SK-N-SH (cell line): Measurements from ENCODE around the gene ASF1B. TPM values are rescaled to one million over a fixed set of nuclear protein-coding genes. Genes with fewer than 3 reads are reported as not detected.

ENCODE experiments used
- CTCF ChIA-PET: fragments of 300-600, 350-600 bp; formaldehyde crosslinking; extraction: SDS; loops from one replicate; lab custom pipeline; 2021; lab: Yijun Ruan, JAX
- POLR2A ChIA-PET: fragments of 350-600 bp; sonication (Branson Sonifier 250); formaldehyde crosslinking; extraction: SDS; loops from one replicate; lab custom pipeline; 2020; ENCODE audit warnings: antibody characterized with exemption, inconsistent platforms; lab: Yijun Ruan, JAX
- DNase-seq: peaks from one replicate; pipeline ENCODE4 v3.0.0; 2012
- H2AFZ ChIP-seq: fragments of 200-600 bp; sonication (generic); 2 replicates; pipeline ENCODE4 v1.8.1; 2016; ENCODE audit warnings: antibody characterized with exemption, mild to moderate bottlenecking, low read depth
- H3F3A ChIP-seq: fragments of 200-600 bp; sonication (generic); replicated peaks from 2 replicates; pipeline ENCODE3; 2016; ENCODE audit warnings: antibody characterized with exemption, mild to moderate bottlenecking; ENCODE audit not compliant: insufficient read depth
- H3K27ac ChIP-seq, 2 experiments: fragments of 200-500 bp in 1 of 2; fragments of 200-600 bp in 1 of 2; sonication (Bioruptor generic) in 1 of 2; sonication (generic), shearing (Covaris generic) in 1 of 2; 2 replicates each; pipeline versions ENCODE4 v1.5.1 to v1.6.1; 2014 to 2016; ENCODE audit warnings: low read depth in 2 of 2, inconsistent platforms in 1 of 2, low read length in 1 of 2, mild to moderate bottlenecking in 1 of 2, mixed read lengths in 1 of 2
- H3K27me3 ChIP-seq: fragments of 200-600 bp; sonication (generic), shearing (Covaris generic); 2 replicates; pipeline ENCODE4 v1.6.1; 2016; ENCODE audit warnings: mixed run types; ENCODE audit not compliant: insufficient read depth
- H3K36me3 ChIP-seq, 2 experiments: fragments of 200-500 bp in 1 of 2; fragments of 200-600 bp in 1 of 2; sonication (Bioruptor generic) in 1 of 2; sonication (generic) in 1 of 2; replicated peaks in 1 of 2; 2 replicates each; pipeline versions ENCODE3 to v1.5.1; 2014 to 2016; ENCODE audit warnings: low read length in 1 of 2, mild to moderate bottlenecking in 1 of 2; ENCODE audit not compliant: insufficient read depth in 2 of 2, control insufficient read depth in 1 of 2
- H3K4me1 ChIP-seq, 2 experiments: fragments of 200-500 bp in 1 of 2; fragments of 200-600 bp in 1 of 2; sonication (Bioruptor generic) in 1 of 2; sonication (generic), shearing (Covaris generic) in 1 of 2; 2 replicates each; pipeline versions ENCODE4 v1.5.1 to v1.6.1; 2014 to 2016; ENCODE audit warnings: low read depth in 1 of 2, low read length in 1 of 2, mixed run types in 1 of 2; ENCODE audit not compliant: insufficient read depth in 2 of 2, control insufficient read depth in 1 of 2
- H3K4me2 ChIP-seq: fragments of 200-600 bp; sonication (generic), shearing (Covaris generic); 2 replicates; pipeline ENCODE4 v1.6.1; 2017; ENCODE audit warnings: mixed run types
- H3K4me3 ChIP-seq, 2 experiments: fragments of 200-500 bp in 1 of 2; fragments of 200-600 bp in 1 of 2; sonication (Bioruptor generic) in 1 of 2; sonication (generic), shearing (Covaris generic) in 1 of 2; 2 replicates each; pipeline versions ENCODE4 v1.5.1 to v1.8.1; 2014 to 2016; ENCODE audit warnings: low read depth in 2 of 2, inconsistent platforms in 1 of 2, low read length in 1 of 2, mild to moderate bottlenecking in 1 of 2, mixed read lengths in 1 of 2, moderate library complexity in 1 of 2
- H3K79me2 ChIP-seq: fragments of 200-600 bp; sonication (generic); 2 replicates; pipeline ENCODE4 v1.8.1; 2017; ENCODE audit warnings: mild to moderate bottlenecking; ENCODE audit not compliant: insufficient read depth
- H3K9ac ChIP-seq: fragments of 200-600 bp; sonication (generic); 2 replicates; pipeline ENCODE4 v1.6.1; 2017; ENCODE audit warnings: mixed run types
- H3K9me2 ChIP-seq: fragments of 200-600 bp; sonication (generic); 2 replicates; pipeline ENCODE4 v1.6.1; 2017; ENCODE audit warnings: mixed run types
- H3K9me3 ChIP-seq: fragments of 200-600 bp; sonication (generic); 2 replicates; pipeline ENCODE4 v1.6.1; 2017; ENCODE audit warnings: mixed run types, mild to moderate bottlenecking, moderate library complexity
- H4K20me1 ChIP-seq: fragments of 200-600 bp; sonication (generic); 2 replicates; pipeline ENCODE4 v1.6.1; 2017; ENCODE audit warnings: mild to moderate bottlenecking, mixed run types; ENCODE audit not compliant: insufficient read depth
- ELF1 ChIP-seq: IDR thresholded peaks from 2 replicates; pipeline ENCODE4 v1.4.0; 2012
- FOSL2 ChIP-seq: IDR thresholded peaks from 2 replicates; pipeline ENCODE4 v1.4.0; 2012; ENCODE audit warnings: low read depth, mild to moderate bottlenecking, moderate library complexity, borderline replicate concordance
- FOXJ3 ChIP-seq: sonication (generic); formaldehyde crosslinking; IDR thresholded peaks from 2 replicates; pipeline ENCODE4 v1.5.1; 2020; ENCODE audit warnings: mild to moderate bottlenecking, missing genetic modification reagents
- MAX ChIP-seq: IDR thresholded peaks from 2 replicates; pipeline ENCODE4 v1.4.0; 2012; ENCODE audit warnings: low read depth
- MXI1 ChIP-seq: IDR thresholded peaks from 2 replicates; pipeline ENCODE4 v1.6.1; 2012; ENCODE audit warnings: mild to moderate bottlenecking, low read depth, low read length, improper control_type of control experiment
- NRF1 ChIP-seq: IDR thresholded peaks from 2 replicates; pipeline ENCODE4 v1.6.1; 2012; ENCODE audit warnings: low read depth, mild to moderate bottlenecking, low read length
- PBX3 ChIP-seq: IDR thresholded peaks from 2 replicates; pipeline ENCODE4; 2012
- RCOR1 ChIP-seq: fragments of 150-350 bp; IDR thresholded peaks from 2 replicates; pipeline ENCODE4 v1.6.1; 2017; ENCODE audit warnings: antibody characterized with exemption, low read length
- REST ChIP-seq: IDR thresholded peaks from 2 replicates; pipeline ENCODE4 v1.6.1; 2012; ENCODE audit warnings: mild to moderate bottlenecking, low read depth, low read length, moderate library complexity
- SMC3 ChIP-seq: IDR thresholded peaks from 2 replicates; pipeline ENCODE4 v1.6.1; 2012; ENCODE audit warnings: low read depth, low read length, improper control_type of control experiment
- USF2 ChIP-seq: fragments of 150-350 bp; IDR thresholded peaks from 2 replicates; pipeline ENCODE4 v1.6.1; 2017; ENCODE audit warnings: antibody characterized with exemption, low read length, low read depth, borderline replicate concordance
- YY1 ChIP-seq: IDR thresholded peaks from 2 replicates; pipeline ENCODE4 v1.4.0; 2012; ENCODE audit warnings: low read depth, mild to moderate bottlenecking
- ZBTB33 ChIP-seq: IDR thresholded peaks from 2 replicates; pipeline ENCODE4 v1.4.0; 2012; ENCODE audit warnings: low read depth, borderline replicate concordance
- WGBS: methylation state at CpG from one replicate; pipeline ENCODE4 v1.1.6; 2017; ENCODE audit warnings: low lambda C conversion rate; 5-methylcytosine and 5-hydroxymethylcytosine counted together
- polyA plus RNA-seq, 3 experiments: library from polyadenylated mRNA; depleted of rRNA; stranded (reverse); fragments of >200 nt; gene quantifications; 2 replicates each; pipeline ENCODE4 v1.2.3, GENCODE V29; 2012

Gene ASF1B
- polyA plus RNA-seq, 1 of the 3 experiments (the other 2 are of a cell fraction): 19.0 TPM

- CTCF ChIA-PET: interaction anchor here (0.6 to 5.4 kb wide), 8 partner anchors 8 to 259 kb away, joined by 3 to 19 read pairs (median 8); partner anchors contain the start of genes ASF1B and MISP3
- Histone ChIP-seq H3K36me3 (peaks cover 16 to 18% of the 10 kb centered on the region in 2 experiments), H3F3A (peaks cover 21% of the 10 kb centered on the region), H3K9me3 (peaks cover 8% of the 10 kb centered on the region; the same call in 1 of the 2 replicates), H3K9me2 (no peaks in the 10 kb centered on the region), H4K20me1 (peaks cover 4% of the 10 kb centered on the region; the same call in 1 of the 2 replicates), H3K27me3 (no peaks in the 10 kb centered on the region), H3K9ac (no peak overlapping the region), H2AFZ (no peak overlapping the region), H3K27ac (no peak overlapping the region), H3K4me2 (peak overlapping the region; percentile 71), H3K4me1 (peaks cover 0 to 10% of the 10 kb centered on the region in 2 experiments; a peak in 1 of 4 replicates), H3K79me2 (no peaks in the 10 kb centered on the region; the same call in 1 of the 2 replicates), H3K4me3 (peak overlapping the region; percentile 57 to 64)
- no peak for DNase-seq
- POLR2A ChIA-PET: no interaction called here
- WGBS: 89% methylated on average over 23 of the region's 30 CpGs
- no peak for TF ChIP-seq FOSL2
- TF ChIP-seq SMC3: no peak
- TF ChIP-seq MXI1: no peak
- TF ChIP-seq YY1: no peak
- TF ChIP-seq PBX3: no peak
- no peak for TF ChIP-seq ELF1
- no peak for TF ChIP-seq USF2
- TF ChIP-seq FOXJ3: no peak
- no peak for TF ChIP-seq MAX
- no peak for TF ChIP-seq RCOR1
- no peak for TF ChIP-seq REST
- TF ChIP-seq NRF1: no peak
- no peak for TF ChIP-seq ZBTB33
Measured at GRCh38 chr19:14088634-14089411, 47.6 kb downstream of the ASF1B start.
